ENCODE measurements around the gene ZSWIM1. TPM values are rescaled to one million over a fixed set of nuclear protein-coding genes. Genes with fewer than 3 reads are reported as not detected.

Gene ZSWIM1
- total and polyA plus RNA-seq, 2 of the 13 experiments (the other 11 are each of a cell fraction or from before 2014, with no cell fraction given): 9.5 to 11.7 TPM

- TF ChIP-seq BATF2 (CRISPR knock-in tag; IDR thresholded peaks at IDR 0.05) (no peak), ZNF782 (CRISPR knock-in tag; IDR thresholded peaks at IDR 0.05; ENCODE audit: borderline replicate concordance) (peak; percentile 44; the same call in 1 of the 2 replicates), ZMYM3 (CRISPR knock-in tag; IDR thresholded peaks at IDR 0.05) (peak; percentile 73; the same call in 1 of the 2 replicates), ZNF777 (CRISPR knock-in tag; IDR thresholded peaks at IDR 0.05) (peak; percentile 22; the same call in 1 of the 2 replicates), ZNF619 (CRISPR knock-in tag; IDR thresholded peaks at IDR 0.05) (no peak), ZNF790 (CRISPR knock-in tag; IDR thresholded peaks at IDR 0.05; ENCODE audit: borderline replicate concordance) (no peak), ZSCAN25 (CRISPR knock-in tag; IDR thresholded peaks at IDR 0.05) (no peak), POGZ (CRISPR knock-in tag; IDR thresholded peaks at IDR 0.05) (no peak), FUBP1 (CRISPR knock-in tag; IDR thresholded peaks at IDR 0.05; ENCODE audit: borderline replicate concordance) (no peak), ZNF580 (CRISPR knock-in tag; IDR thresholded peaks at IDR 0.05; ENCODE audit: borderline replicate concordance, low read depth) (no peak), ZMYM4 (CRISPR knock-in tag; IDR thresholded peaks at IDR 0.05) (peak; percentile 26; the same call in 1 of the 2 replicates), GPBP1L1 (CRISPR knock-in tag; IDR thresholded peaks at IDR 0.05) (no peak), ZNF772 (CRISPR knock-in tag; IDR thresholded peaks at IDR 0.05) (peak; percentile 61; the same call in 1 of the 2 replicates), XRCC5 (optimal IDR thresholded peaks at IDR 0.05; ENCODE audit: low read length) (peak; percentile 17), ZBTB39 (CRISPR knock-in tag; IDR thresholded peaks at IDR 0.05) (no peak; the same call in 1 of the 2 replicates), ZBTB37 (CRISPR knock-in tag; IDR thresholded peaks at IDR 0.05) (no peak), NR2F6 (IDR thresholded peaks at IDR 0.05) (no peak; the same call in 1 of the 2 replicates), NR2F6 (CRISPR knock-in tag; IDR thresholded peaks at IDR 0.05) (no peak; the same call in 1 of the 2 replicates), MTF2 (CRISPR knock-in tag; IDR thresholded peaks at IDR 0.05; ENCODE audit: borderline replicate concordance) (no peak), CENPT (CRISPR knock-in tag; IDR thresholded peaks at IDR 0.05; ENCODE audit: low read depth) (no peak)
These were observed 19.6 kb upstream of the ZSWIM1 start (continued) for GRCh38 chr20:45861221-45862075.
